GM20000 (cell line): ENCODE measurements around the gene PAX4.

Source experiments
- DNase-seq: peaks from one replicate; pipeline ENCODE4 v3.0.0; 2012; ENCODE audit warnings: low spot score
- TF ChIP-seq, protein P1 (sequence below): IDR thresholded peaks from 2 replicates; pipeline ENCODE4 v1.5.1; 2012; ENCODE audit warnings: mild to moderate bottlenecking, control low read depth; ENCODE audit errors: extremely low read depth, missing control alignments

PAX4 gene

DNA sequence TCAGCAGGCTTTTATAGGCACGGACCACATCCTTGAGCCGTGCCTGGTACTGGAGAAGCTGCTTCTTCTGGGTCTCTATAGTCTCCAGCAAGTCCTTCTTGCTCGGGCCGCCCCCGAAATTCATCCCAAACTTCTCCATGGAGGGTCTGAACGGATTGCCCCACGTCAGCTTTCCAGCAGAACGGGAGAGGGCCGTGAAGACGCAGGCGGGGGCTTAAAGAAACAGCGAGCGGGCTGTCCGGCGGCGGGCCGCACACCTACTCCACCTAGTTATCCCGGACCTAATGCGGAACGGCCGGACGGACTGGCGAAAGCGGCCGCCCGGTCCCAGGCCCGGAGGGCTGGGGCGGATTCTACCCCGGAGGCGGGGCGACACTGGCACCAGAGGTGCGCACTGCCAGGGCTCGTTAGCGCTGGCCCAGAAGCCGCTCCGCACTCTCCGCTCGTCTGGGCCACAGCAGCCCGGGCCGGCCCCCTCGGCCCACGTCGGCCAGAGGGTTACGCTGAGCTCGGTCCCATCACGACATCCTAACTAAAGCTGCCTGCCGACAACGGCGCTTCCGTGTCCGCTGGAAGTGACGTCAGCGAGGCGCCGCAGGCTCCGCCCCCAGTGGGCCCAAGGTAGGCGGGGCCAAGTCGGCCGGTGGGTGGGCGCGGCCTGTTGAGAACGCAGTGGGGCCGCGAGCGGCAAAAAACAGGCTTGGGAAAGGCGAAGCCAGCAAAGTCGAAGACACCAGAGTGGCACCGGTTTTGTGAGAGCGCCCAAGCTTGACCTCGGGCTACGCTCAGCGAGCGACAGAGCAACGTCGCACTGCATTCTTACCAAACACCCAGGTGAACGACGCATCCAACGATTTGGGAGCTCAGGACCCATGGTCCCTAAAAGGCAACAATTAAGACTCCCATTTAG is 32.6 kb downstream of the PAX4 start, which contains the start of gene GCC1:
TSS of gene GCC1 (minus strand) at position 553 of the 910 bp plus-strand sequence. CDS start at position 139, 414 bp downstream.
- peak; percentile 95 for DNase-seq
- TF ChIP-seq, protein P1, sequence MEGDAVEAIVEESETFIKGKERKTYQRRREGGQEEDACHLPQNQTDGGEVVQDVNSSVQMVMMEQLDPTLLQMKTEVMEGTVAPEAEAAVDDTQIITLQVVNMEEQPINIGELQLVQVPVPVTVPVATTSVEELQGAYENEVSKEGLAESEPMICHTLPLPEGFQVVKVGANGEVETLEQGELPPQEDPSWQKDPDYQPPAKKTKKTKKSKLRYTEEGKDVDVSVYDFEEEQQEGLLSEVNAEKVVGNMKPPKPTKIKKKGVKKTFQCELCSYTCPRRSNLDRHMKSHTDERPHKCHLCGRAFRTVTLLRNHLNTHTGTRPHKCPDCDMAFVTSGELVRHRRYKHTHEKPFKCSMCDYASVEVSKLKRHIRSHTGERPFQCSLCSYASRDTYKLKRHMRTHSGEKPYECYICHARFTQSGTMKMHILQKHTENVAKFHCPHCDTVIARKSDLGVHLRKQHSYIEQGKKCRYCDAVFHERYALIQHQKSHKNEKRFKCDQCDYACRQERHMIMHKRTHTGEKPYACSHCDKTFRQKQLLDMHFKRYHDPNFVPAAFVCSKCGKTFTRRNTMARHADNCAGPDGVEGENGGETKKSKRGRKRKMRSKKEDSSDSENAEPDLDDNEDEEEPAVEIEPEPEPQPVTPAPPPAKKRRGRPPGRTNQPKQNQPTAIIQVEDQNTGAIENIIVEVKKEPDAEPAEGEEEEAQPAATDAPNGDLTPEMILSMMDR = no peak

DNA sequence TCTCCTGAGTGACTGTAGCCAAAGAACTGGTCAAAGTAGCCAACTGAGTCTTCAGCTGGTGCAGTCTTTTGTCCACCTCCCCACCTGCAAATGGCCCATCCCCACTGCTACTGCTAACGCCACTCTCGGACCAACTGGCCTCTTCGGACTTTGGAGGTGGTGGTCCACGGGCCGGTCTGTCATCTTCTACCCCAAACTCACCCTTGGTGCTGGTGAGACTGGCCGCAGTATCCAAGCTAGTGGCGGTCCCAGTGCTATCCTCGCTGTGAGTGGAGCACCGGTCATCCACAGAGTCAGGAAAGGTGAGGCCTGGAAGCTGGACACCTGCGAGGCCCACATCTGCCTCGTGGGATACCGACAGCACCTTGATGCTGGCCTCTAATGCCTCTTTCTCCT is 33.3 kb downstream of the PAX4 start:
- no peak for DNase-seq
- TF ChIP-seq, protein P1 = no peak

DNA sequence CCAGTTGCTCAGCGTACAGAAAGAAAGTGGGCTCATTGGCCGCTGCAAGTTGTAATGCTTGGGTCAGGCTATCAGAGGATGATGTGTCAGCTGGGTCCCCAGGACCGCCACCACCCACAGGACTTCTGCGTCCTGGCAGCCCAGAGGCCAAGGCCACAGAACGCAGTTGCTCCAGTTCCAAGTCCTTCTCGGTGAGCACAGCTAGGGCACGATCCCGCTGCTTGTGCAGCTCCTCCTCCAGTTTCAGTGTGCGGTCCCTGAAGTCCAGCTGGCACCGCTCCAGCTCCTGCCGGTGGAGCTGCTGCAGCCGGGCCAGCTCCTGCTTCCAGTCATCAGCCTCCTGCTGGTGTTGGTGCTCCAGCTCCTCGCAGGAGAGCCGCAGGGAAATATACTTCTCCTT is 35.6 kb downstream of the PAX4 start:
- TF ChIP-seq, protein P1 = no peak
- DNase-seq = no peak

DNA sequence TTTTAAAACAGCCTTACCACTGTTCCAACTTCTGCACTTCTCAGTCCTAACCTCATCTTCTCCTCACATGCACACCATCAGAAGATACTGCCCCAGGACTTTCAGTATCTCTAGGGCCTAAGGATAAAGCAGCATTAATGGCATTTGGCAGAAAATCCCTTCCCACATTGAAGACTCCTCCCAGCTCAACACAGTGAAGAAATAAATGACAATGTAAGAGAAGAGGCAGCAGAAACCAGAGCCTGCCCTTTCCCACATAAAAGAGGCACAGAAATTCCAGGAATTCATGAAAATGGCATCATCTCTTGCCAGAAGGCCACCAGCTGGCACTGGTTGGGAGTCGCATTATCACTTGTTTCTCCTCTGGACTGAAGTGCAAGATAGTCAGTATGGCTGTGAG is 36.2 kb downstream of the PAX4 start:
- TF ChIP-seq, protein P1 = no peak
- no peak for DNase-seq

DNA sequence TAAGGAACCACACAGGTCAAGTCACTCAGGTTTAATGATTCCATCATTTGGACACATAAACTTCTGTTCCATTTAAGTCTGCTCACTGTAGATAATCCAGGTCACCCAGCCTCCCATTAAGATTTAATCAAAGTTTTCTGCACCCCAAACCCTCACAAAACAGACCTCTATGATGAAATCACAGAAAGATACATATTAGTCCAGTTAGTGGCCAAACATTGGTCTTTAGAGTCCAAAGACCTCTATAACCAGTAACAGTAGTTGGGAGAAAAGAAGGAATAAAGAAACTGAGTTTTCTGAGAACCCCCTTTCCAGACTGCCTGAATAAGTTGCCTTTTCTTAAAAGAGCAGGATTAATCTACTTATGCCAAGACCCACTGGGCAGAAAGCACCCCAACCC is 37.3 kb downstream of the PAX4 start:
- DNase-seq = no peak
- TF ChIP-seq, protein P1 = no peak

DNA sequence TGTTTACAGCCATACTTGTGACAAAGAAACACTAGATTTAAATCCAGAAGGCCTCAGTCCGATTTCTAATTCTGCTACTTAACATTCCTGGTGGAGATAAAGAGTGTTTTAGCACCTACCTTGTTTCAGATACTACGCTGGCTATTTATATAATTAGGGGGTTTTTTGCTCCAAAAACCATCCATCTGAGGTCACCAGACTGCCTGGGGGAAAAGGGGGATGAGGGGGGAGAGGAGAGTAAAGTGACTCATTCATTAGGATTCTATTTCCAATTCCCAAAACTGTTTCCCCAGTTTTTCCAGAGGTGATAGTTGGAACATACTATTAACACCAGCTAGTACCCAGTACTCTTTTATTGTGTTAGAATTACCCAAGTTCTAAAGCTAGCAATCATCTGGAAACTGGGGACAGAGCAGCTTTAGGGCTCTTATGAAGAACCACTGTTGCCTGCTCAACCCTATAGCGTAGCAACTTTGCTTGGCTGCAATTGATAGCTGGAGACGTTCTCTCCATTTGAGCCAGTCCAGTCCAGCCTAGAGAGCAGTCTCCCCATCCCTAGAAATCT is 39.1 kb downstream of the PAX4 start:
- DNase-seq = no peak
- TF ChIP-seq, protein P1 = no peak

DNA sequence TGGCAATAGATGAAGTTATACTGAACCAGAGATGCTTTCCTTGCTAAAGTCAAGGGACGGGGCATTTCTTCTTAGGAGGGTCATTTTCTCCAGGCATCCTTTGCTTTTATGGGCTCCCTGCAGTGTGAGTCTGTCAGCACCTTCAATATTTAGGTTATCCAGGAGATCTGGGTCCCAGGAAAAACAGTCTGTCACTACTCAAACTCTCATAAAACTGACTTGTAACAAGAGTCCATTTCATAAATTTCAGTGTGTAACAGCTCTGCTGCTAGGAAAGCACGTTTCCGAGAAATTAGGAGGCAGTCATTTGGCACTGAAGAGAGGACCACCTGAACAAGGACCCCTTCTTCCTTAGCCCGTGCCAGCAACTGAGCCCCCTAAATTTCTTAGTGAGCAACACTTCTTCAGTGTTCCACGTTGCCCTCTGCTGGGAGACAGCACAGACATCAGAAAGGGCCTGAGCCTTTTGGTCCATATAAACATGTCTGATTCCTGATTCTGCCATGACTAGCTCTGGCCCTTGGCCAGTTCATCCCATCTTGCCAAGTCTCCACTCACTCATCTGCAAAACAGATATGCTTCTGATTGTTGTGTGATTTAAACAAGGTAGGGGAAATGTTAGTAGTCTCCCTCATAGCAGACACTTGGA is 39.8 kb downstream of the PAX4 start:
- TF ChIP-seq, protein P1 = peak; percentile 5
- DNase-seq = no peak
